ENCODE data around the gene PLAC1. TPM values are rescaled to one million over a fixed set of nuclear protein-coding genes. Genes with fewer than 3 reads are reported as not detected.

The PLAC1 gene
- total RNA-seq, 1 experiment from 2014 or later, result 0.51 TPM

GRCh38 chrX:134658760-134659023, 421 bp upstream of the PLAC1 start:
- no peaks in the 10 kb centered on the region for H3K27me3 ChIP-seq (ENCODE audit: control insufficient read depth, insufficient read depth, low read length)
- intact Hi-C loops (cut with micrococcal nuclease; ENCODE audit: unreplicated experiment) (no loop called here), in situ Hi-C loops (cut with HindIII; ENCODE audit: low pct_unique_long_range_greater_than_20kb, low sequenced_read_pairs) (no loop called here)
- no peak overlapping the region for H3K27ac ChIP-seq (ENCODE audit: low read length)
- no peak overlapping the region for H3K4me3 ChIP-seq (ENCODE audit: low read depth in 2 of 2, low read length in 2 of 2)
- TF ChIP-seq, protein P1, sequence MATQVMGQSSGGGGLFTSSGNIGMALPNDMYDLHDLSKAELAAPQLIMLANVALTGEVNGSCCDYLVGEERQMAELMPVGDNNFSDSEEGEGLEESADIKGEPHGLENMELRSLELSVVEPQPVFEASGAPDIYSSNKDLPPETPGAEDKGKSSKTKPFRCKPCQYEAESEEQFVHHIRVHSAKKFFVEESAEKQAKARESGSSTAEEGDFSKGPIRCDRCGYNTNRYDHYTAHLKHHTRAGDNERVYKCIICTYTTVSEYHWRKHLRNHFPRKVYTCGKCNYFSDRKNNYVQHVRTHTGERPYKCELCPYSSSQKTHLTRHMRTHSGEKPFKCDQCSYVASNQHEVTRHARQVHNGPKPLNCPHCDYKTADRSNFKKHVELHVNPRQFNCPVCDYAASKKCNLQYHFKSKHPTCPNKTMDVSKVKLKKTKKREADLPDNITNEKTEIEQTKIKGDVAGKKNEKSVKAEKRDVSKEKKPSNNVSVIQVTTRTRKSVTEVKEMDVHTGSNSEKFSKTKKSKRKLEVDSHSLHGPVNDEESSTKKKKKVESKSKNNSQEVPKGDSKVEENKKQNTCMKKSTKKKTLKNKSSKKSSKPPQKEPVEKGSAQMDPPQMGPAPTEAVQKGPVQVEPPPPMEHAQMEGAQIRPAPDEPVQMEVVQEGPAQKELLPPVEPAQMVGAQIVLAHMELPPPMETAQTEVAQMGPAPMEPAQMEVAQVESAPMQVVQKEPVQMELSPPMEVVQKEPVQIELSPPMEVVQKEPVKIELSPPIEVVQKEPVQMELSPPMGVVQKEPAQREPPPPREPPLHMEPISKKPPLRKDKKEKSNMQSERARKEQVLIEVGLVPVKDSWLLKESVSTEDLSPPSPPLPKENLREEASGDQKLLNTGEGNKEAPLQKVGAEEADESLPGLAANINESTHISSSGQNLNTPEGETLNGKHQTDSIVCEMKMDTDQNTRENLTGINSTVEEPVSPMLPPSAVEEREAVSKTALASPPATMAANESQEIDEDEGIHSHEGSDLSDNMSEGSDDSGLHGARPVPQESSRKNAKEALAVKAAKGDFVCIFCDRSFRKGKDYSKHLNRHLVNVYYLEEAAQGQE (IDR thresholded peaks at IDR 0.05; ENCODE audit: insufficient read depth in 1 of 2, low read depth in 2 of 2, low read length in 1 of 2), result no peak
- TF ChIP-seq POLR2AphosphoS5 (IDR thresholded peaks at IDR 0.05; ENCODE audit: low read depth, low read length), result no peak
- TF ChIP-seq SIN3A (IDR thresholded peaks at IDR 0.05; ENCODE audit: borderline replicate concordance, insufficient read depth, low read depth, low read length), result no peak
- TF ChIP-seq CTCF (IDR thresholded peaks at IDR 0.05), result no peak
- TF ChIP-seq TCF7L2 (IDR thresholded peaks at IDR 0.05; ENCODE audit: low read depth, low read length), result no peak
- POLR2A ChIA-PET, result no interaction called here
- H3K36me3 ChIP-seq (ENCODE audit: control insufficient read depth, insufficient read depth, low read length), result no peaks in the 10 kb centered on the region
- ATAC-seq, result no peak
- no peaks in the 10 kb centered on the region for H3K4me1 ChIP-seq (ENCODE audit: control insufficient read depth, insufficient read depth, low read length)
- DNase-seq (ENCODE audit: low read depth, low spot score), result no peak
- CTCF ChIA-PET, result no interaction called here
- H3K9me3 ChIP-seq (ENCODE audit: control insufficient read depth, insufficient read depth, low read depth, low read length), result no peaks in the 10 kb centered on the region
- no TSS peak for BruUV-seq (replicated peaks)

GRCh38 chrX:134654398-134655012, 3.8 kb downstream of the PLAC1 start:
- in situ Hi-C loops (cut with HindIII; ENCODE audit: low pct_unique_long_range_greater_than_20kb, low sequenced_read_pairs), result no loop called here
- H3K27ac ChIP-seq (ENCODE audit: low read length), result no peak overlapping the region
- H3K4me1 ChIP-seq (ENCODE audit: control insufficient read depth, insufficient read depth, low read length), result no peaks in the 10 kb centered on the region
- ATAC-seq (no peak), DNase-seq (ENCODE audit: low read depth, low spot score) (no peak)
- intact Hi-C loops (cut with micrococcal nuclease; ENCODE audit: unreplicated experiment), result no loop called here
- CTCF ChIA-PET, result no interaction called here
- POLR2A ChIA-PET, result no interaction called here
- TF ChIP-seq SIN3A (IDR thresholded peaks at IDR 0.05; ENCODE audit: borderline replicate concordance, insufficient read depth, low read depth, low read length) (no peak), POLR2AphosphoS5 (IDR thresholded peaks at IDR 0.05; ENCODE audit: low read depth, low read length) (no peak), TCF7L2 (IDR thresholded peaks at IDR 0.05; ENCODE audit: low read depth, low read length) (no peak), CTCF (IDR thresholded peaks at IDR 0.05) (no peak)
- TF ChIP-seq, protein P1 (IDR thresholded peaks at IDR 0.05; ENCODE audit: insufficient read depth in 1 of 2, low read depth in 2 of 2, low read length in 1 of 2), result no peak
- no TSS peak for BruUV-seq (replicated peaks)
- no peak overlapping the region for H3K4me3 ChIP-seq (ENCODE audit: low read depth in 2 of 2, low read length in 2 of 2)
- H3K36me3 ChIP-seq (ENCODE audit: control insufficient read depth, insufficient read depth, low read length), result no peaks in the 10 kb centered on the region
- H3K9me3 ChIP-seq (ENCODE audit: control insufficient read depth, insufficient read depth, low read depth, low read length), result no peaks in the 10 kb centered on the region
- no peaks in the 10 kb centered on the region for H3K27me3 ChIP-seq (ENCODE audit: control insufficient read depth, insufficient read depth, low read length)
